Lower leg skin (tissue), 4 donors: ENCODE data around the gene FBXW5. TPM values are rescaled to one million over a fixed set of nuclear protein-coding genes. Genes with fewer than 3 reads are reported as not detected.

Experiments used
- DNase-seq, 2 donors: peaks; one replicate each; pipeline ENCODE4 v3.0.0-alpha.2; 2019; ENCODE audit warnings: low spot score in 2 of 2
- H3K4me3 ChIP-seq: fragments of 200-600 bp; sonication (generic); 2 replicates; pipeline ENCODE4 v1.5.1; 2017; ENCODE audit warnings: mild to moderate bottlenecking, low read depth; ENCODE audit not compliant: poor library complexity, severe bottlenecking
- POLR2A ChIP-seq, 2 donors: fragments of 450-650 bp; IDR thresholded peaks; one replicate each; pipeline ENCODE4 v1.6.1; 2016 to 2017; ENCODE audit warnings: antibody characterized with exemption in 2 of 2, mild to moderate bottlenecking in 1 of 2, moderate library complexity in 1 of 2
- WGBS, 2 donors: methylation state at CpG; one replicate each; pipeline ENCODE4 v1.1.5; 2018; 5-methylcytosine and 5-hydroxymethylcytosine counted together
- intact Hi-C: fragments of 100-400 bp; cut with DNase I; formaldehyde crosslinking; loops from one replicate; pipeline ENCODE4 v1.15.0; 2023; ENCODE audit warnings: low total_unique reads
- total RNA-seq, 4 donors: library from RNA; depleted of rRNA; stranded (reverse); fragments of >200 nt; gene quantifications; one replicate each; pipeline ENCODE4 v1.1.0, GENCODE V29; 2016
- TF ChIP-seq, protein P1 (sequence below), 3 donors: fragments of 450-650 bp; IDR thresholded peaks; one replicate each; pipeline ENCODE4 v1.5.1; 2016; ENCODE audit warnings: antibody characterized with exemption in 3 of 3, mild to moderate bottlenecking in 3 of 3, moderate library complexity in 2 of 3

The FBXW5 gene
- total RNA-seq, 4 donors from 2014 or later, result 145 to 182 (median 154) TPM

GRCh38 chr9:136962701-136963248 is 18.2 kb upstream of the FBXW5 start:
- no peak for TF ChIP-seq POLR2A (IDR thresholded peaks at IDR 0.05)
- TF ChIP-seq, protein P1, sequence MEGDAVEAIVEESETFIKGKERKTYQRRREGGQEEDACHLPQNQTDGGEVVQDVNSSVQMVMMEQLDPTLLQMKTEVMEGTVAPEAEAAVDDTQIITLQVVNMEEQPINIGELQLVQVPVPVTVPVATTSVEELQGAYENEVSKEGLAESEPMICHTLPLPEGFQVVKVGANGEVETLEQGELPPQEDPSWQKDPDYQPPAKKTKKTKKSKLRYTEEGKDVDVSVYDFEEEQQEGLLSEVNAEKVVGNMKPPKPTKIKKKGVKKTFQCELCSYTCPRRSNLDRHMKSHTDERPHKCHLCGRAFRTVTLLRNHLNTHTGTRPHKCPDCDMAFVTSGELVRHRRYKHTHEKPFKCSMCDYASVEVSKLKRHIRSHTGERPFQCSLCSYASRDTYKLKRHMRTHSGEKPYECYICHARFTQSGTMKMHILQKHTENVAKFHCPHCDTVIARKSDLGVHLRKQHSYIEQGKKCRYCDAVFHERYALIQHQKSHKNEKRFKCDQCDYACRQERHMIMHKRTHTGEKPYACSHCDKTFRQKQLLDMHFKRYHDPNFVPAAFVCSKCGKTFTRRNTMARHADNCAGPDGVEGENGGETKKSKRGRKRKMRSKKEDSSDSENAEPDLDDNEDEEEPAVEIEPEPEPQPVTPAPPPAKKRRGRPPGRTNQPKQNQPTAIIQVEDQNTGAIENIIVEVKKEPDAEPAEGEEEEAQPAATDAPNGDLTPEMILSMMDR (IDR thresholded peaks at IDR 0.05), result no peak
- WGBS, 2 donors, result 80 to 85% methylated on average over 10 to 11 of the region's 11 CpGs
- DNase-seq, result no peak

GRCh38 chr9:136962163-136962562 is 17.6 kb upstream of the FBXW5 start:
- 96% methylated on average over 9 of the region's 9 CpGs for WGBS, 2 donors
- TF ChIP-seq, protein P1 (IDR thresholded peaks at IDR 0.05), result no peak
- H3K4me3 ChIP-seq, result no peak overlapping the region
- intact Hi-C loops, result no loop called here
- DNase-seq, result no peak

More at GRCh38 chr9:136962701-136963248, 18.2 kb upstream of the FBXW5 start:
- intact Hi-C loops, result no loop called here
- no peak overlapping the region for H3K4me3 ChIP-seq

- TF ChIP-seq, protein P1 (IDR thresholded peaks at IDR 0.05), result no peak
- TF ChIP-seq POLR2A (IDR thresholded peaks at IDR 0.05), result no peak
- 51 to 55% methylated on average over 15 to 22 of the region's 23 CpGs for WGBS, 2 donors
- no peak for DNase-seq
- intact Hi-C loops, result no loop called here
- H3K4me3 ChIP-seq, result no peak overlapping the region
Observed at GRCh38 chr9:136961279-136962065, 16.9 kb upstream of the FBXW5 start.

DNA sequence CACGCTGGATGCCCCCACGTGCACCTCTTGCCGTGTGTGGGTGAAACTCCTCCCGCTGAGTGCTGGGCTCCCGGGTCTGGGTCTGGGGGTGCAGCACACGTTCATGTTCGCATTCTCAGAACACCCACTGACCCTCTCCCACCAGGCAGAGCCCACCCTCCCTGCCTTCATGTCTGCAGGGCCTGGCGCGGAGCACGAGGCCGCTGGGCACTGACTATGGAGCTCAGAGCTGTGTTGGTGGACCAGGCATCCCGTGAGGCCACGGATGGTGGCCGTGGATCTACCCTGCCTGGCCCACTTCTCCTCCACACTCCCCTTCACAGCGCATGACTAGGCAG is 16.4 kb upstream of the FBXW5 start:
- TF ChIP-seq POLR2A (IDR thresholded peaks at IDR 0.05), result no peak
- TF ChIP-seq, protein P1 (IDR thresholded peaks at IDR 0.05), result no peak
- 69 to 76% methylated on average over 5 to 10 of the region's 15 CpGs for WGBS, 2 donors
- DNase-seq, result no peak
- no peak overlapping the region for H3K4me3 ChIP-seq
- intact Hi-C loops, result no loop called here

DNA sequence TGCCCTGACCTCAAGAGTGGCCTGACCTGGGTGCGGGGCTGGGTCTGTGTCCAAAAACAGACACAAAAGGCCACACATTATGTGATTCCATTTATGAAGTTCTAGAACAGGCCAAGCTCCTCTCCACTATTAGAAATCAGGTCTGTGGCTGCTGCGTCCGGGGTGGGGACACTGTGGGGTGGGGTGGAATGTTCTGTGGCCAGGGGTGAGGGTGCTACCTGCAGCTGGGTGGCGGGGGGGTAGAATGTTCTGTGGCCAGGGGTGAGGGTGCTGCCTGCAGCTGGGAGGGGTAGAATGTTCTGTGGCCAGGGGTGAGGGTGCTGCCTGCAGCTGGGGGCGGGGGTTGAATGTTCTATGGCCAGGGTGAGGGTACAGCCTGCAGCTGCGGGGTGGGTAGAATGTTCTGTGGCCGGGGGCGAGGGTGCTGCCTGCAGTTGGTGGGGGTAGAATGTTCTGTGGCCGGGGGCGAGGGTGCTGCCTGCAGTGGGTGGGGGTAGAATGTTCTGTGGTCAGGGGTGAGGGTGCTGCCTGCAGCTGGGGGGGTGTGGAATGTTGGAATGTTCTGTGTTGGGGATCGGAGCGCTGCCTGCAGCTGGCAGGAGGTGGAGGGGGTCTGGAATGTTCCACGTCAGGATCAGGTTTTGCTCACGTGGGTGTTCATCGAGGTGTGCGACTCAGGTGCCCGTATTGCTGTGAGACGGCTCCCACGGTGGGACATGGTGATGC is 15.8 kb upstream of the FBXW5 start:
- intact Hi-C loops, result no loop called here
- TF ChIP-seq POLR2A (IDR thresholded peaks at IDR 0.05), result no peak
- TF ChIP-seq, protein P1 (IDR thresholded peaks at IDR 0.05), result no peak
- DNase-seq, result no peak
- no peak overlapping the region for H3K4me3 ChIP-seq
- WGBS, 2 donors, result 69 to 90% methylated on average over 19 of the region's 19 CpGs
